HG03139 (cell line): ENCODE measurements around the gene CIB4.

Experiments used
- ATAC-seq: cut with Tn5 transposase; IDR thresholded peaks from one replicate; pipeline ENCODE4 v1.9.1; 2021; ENCODE audit not compliant: unreplicated experiment

The CIB4 gene

GRCh38 chr2:26555246-26556133 is 85.7 kb downstream of the CIB4 start:
- ATAC-seq, result no peak

GRCh38 chr2:26552641-26553374 is 88.4 kb downstream of the CIB4 start:
- no peak for ATAC-seq

GRCh38 chr2:26550276-26551015 is 90.7 kb downstream of the CIB4 start:
- no peak for ATAC-seq

- no peak for ATAC-seq
Observed at GRCh38 chr2:26542676-26543505, 98.3 kb downstream of the CIB4 start.

- ATAC-seq, result no peak
Observed at GRCh38 chr2:26542194-26542455, 99.0 kb downstream of the CIB4 start.

- ATAC-seq, result no peak
Observed at GRCh38 chr2:26541401-26542193, 99.6 kb downstream of the CIB4 start.

GRCh38 chr2:26540961-26541360 is 100.2 kb downstream of the CIB4 start:
- no peak for ATAC-seq

- no peak for ATAC-seq
Observed at GRCh38 chr2:26540306-26540705, 100.9 kb downstream of the CIB4 start.

GRCh38 chr2:26537826-26538475 is 103.2 kb downstream of the CIB4 start:
- ATAC-seq, result no peak

- no peak for ATAC-seq
Observed at GRCh38 chr2:26537069-26537825, 103.9 kb downstream of the CIB4 start.

- ATAC-seq, result no peak
Observed at GRCh38 chr2:26536371-26537068, 104.6 kb downstream of the CIB4 start.

- no peak for ATAC-seq
Observed at GRCh38 chr2:26535663-26536275, 105.4 kb downstream of the CIB4 start.

GRCh38 chr2:26534865-26535662 is 106.1 kb downstream of the CIB4 start:
- ATAC-seq, result no peak

- no peak for ATAC-seq
Observed at GRCh38 chr2:26534098-26534864, 106.9 kb downstream of the CIB4 start.

GRCh38 chr2:26533661-26534060 is 107.5 kb downstream of the CIB4 start:
- no peak for ATAC-seq
